ENCODE measurements around the gene FMOD.
A peak's percentile ranks its signal among the peaks of the same experiment; 100 is the strongest.

Gene FMOD

GRCh38 chr1:203360547-203361185, 9.7 kb upstream of the FMOD start:
- Mint-ChIP-seq H3K4me3 (no peak overlapping the region), H3K27me3 (ENCODE audit: low read depth, poor library complexity) (peaks cover 30% of the 10 kb centered on the region), H3K27ac (peak overlapping the region; percentile 78), H3K4me1 (peaks cover 52% of the 10 kb centered on the region), H3K9me3 (peaks cover 8% of the 10 kb centered on the region), H3K36me3 (ENCODE audit: low read depth) (no peaks in the 10 kb centered on the region)
- TF ChIP-seq CTCF (IDR thresholded peaks at IDR 0.05): no peak
- DNase-seq: no peak

GRCh38 chr1:203359010-203359571, 8.2 kb upstream of the FMOD start:
- Mint-ChIP-seq H3K9me3 (peaks cover 8% of the 10 kb centered on the region), H3K27ac (no peak overlapping the region), H3K27me3 (ENCODE audit: low read depth, poor library complexity) (peaks cover 31% of the 10 kb centered on the region), H3K4me1 (peaks cover 37% of the 10 kb centered on the region), H3K4me3 (no peak overlapping the region), H3K36me3 (ENCODE audit: low read depth) (no peaks in the 10 kb centered on the region)
- no peak for DNase-seq
- no peak for TF ChIP-seq CTCF (IDR thresholded peaks at IDR 0.05)

- Mint-ChIP-seq H3K27ac (no peak overlapping the region), H3K4me1 (peaks cover 28% of the 10 kb centered on the region)
- no peak for DNase-seq
Observed at GRCh38 chr1:203354246-203354645, 3.3 kb upstream of the FMOD start.

GRCh38 chr1:203353486-203353885, 2.6 kb upstream of the FMOD start:
- H3K4me3 Mint-ChIP-seq: no peak overlapping the region
- TF ChIP-seq CTCF (IDR thresholded peaks at IDR 0.05): no peak
- H3K9me3 Mint-ChIP-seq: peaks cover 8% of the 10 kb centered on the region
- peaks cover 22% of the 10 kb centered on the region for H3K4me1 Mint-ChIP-seq
- DNase-seq: no peak
- H3K27ac Mint-ChIP-seq: peak overlapping the region; percentile 54
- peaks cover 26% of the 10 kb centered on the region for H3K27me3 Mint-ChIP-seq (ENCODE audit: low read depth, poor library complexity)
- no peaks in the 10 kb centered on the region for H3K36me3 Mint-ChIP-seq (ENCODE audit: low read depth)

More at GRCh38 chr1:203354246-203354645, 3.3 kb upstream of the FMOD start:
- Mint-ChIP-seq H3K4me3 (no peak overlapping the region), H3K36me3 (ENCODE audit: low read depth) (no peaks in the 10 kb centered on the region), H3K9me3 (peaks cover 8% of the 10 kb centered on the region), H3K27me3 (ENCODE audit: low read depth, poor library complexity) (peaks cover 24% of the 10 kb centered on the region)
- no peak for TF ChIP-seq CTCF (IDR thresholded peaks at IDR 0.05)

GRCh38 chr1:203349773-203350524, 973 bp downstream of the FMOD start:
- H3K9me3 Mint-ChIP-seq: no peaks in the 10 kb centered on the region
- H3K4me3 Mint-ChIP-seq: no peak overlapping the region
- H3K27ac Mint-ChIP-seq: no peak overlapping the region
- peaks cover 5% of the 10 kb centered on the region for H3K36me3 Mint-ChIP-seq (ENCODE audit: low read depth)
- no peak for TF ChIP-seq CTCF (IDR thresholded peaks at IDR 0.05)
- peaks cover 17% of the 10 kb centered on the region for H3K27me3 Mint-ChIP-seq (ENCODE audit: low read depth, poor library complexity)
- H3K4me1 Mint-ChIP-seq: peaks cover 49% of the 10 kb centered on the region
- DNase-seq: no peak
